GM12878 (cell line): ENCODE data around the gene NAV3.

Experiments used
- EZH2 ChIP-seq: IDR thresholded peaks from 2 replicates; pipeline ENCODE4 v1.6.1; 2012; ENCODE audit warnings: low read depth, mild to moderate bottlenecking, control low read depth, inconsistent platforms, low read length, borderline replicate concordance; ENCODE audit not compliant: control insufficient read depth
- TF ChIP-seq, protein P1 (sequence below): fragments of 450-650 bp; formaldehyde crosslinking; IDR thresholded peaks from 2 replicates; pipeline ENCODE4 v1.5.0; 2022; ENCODE audit warnings: mild to moderate bottlenecking, missing genetic modification characterization

DNA sequence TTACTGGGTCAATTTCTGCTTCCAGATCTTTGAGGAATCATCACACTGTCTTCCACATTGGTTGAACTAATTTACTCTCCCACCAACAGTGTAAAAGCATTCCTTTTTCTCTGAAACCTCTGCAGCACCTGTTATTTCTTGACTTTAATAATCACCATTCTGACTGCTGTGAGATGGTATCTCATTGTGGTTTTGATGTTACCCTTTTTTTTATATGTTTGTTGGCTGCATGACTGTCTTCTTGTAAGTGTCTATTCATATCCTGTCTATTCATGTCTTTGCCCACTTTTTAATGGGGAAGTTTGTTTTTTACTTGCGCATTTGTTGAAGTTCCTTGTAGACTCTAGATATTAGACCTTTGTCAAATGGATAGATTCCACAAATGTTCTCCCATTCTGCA lies 324.9 kb downstream of the NAV3 start:
- TF ChIP-seq, protein P1, sequence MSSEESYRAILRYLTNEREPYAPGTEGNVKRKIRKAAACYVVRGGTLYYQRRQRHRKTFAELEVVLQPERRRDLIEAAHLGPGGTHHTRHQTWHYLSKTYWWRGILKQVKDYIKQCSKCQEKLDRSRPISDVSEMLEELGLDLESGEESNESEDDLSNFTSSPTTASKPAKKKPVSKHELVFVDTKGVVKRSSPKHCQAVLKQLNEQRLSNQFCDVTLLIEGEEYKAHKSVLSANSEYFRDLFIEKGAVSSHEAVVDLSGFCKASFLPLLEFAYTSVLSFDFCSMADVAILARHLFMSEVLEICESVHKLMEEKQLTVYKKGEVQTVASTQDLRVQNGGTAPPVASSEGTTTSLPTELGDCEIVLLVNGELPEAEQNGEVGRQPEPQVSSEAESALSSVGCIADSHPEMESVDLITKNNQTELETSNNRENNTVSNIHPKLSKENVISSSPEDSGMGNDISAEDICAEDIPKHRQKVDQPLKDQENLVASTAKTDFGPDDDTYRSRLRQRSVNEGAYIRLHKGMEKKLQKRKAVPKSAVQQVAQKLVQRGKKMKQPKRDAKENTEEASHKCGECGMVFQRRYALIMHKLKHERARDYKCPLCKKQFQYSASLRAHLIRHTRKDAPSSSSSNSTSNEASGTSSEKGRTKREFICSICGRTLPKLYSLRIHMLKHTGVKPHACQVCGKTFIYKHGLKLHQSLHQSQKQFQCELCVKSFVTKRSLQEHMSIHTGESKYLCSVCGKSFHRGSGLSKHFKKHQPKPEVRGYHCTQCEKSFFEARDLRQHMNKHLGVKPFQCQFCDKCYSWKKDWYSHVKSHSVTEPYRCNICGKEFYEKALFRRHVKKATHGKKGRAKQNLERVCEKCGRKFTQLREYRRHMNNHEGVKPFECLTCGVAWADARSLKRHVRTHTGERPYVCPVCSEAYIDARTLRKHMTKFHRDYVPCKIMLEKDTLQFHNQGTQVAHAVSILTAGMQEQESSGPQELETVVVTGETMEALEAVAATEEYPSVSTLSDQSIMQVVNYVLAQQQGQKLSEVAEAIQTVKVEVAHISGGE (CRISPR knock-in tag) = no peak
- TF ChIP-seq EZH2 = no peak
